MCF 10A (cell line): ENCODE measurements around the gene DYDC2. TPM values are rescaled to one million over a fixed set of nuclear protein-coding genes. Genes with fewer than 3 reads are reported as not detected.

Experiments
- BruUV-seq: library from RNA; stranded (reverse); fragments of 400-500 nt; replicated peaks from 2 replicates; lab custom pipeline; 2021; lab: Mats Ljungman, UMichigan
- CTCF ChIA-PET: fragments of 300-600 bp; sonication (Branson Sonifier 250); formaldehyde crosslinking; extraction: SDS; loops from one replicate; lab custom pipeline; 2021; ENCODE audit warnings: antibody characterized with exemption, inconsistent platforms; lab: Yijun Ruan, JAX
- POLR2A ChIA-PET: fragments of 300-600, 350-650 bp; sonication (Branson Sonifier 250); formaldehyde crosslinking; extraction: SDS; loops from one replicate; lab custom pipeline; 2020; ENCODE audit warnings: antibody characterized with exemption, inconsistent platforms; lab: Yijun Ruan, JAX
- DNase-seq: peaks from one replicate; pipeline ENCODE4 v3.0.0-alpha.2; 2018; ENCODE audit not compliant: unreplicated experiment
- H3K27ac Mint-ChIP-seq: one replicate; pipeline ENCODE4 v1.8.0; 2022; ENCODE audit warnings: mild to moderate bottlenecking, low read depth, mixed read lengths; ENCODE audit not compliant: unreplicated experiment
- H3K27me3 Mint-ChIP-seq: one replicate; pipeline ENCODE4 v1.8.0; 2022; ENCODE audit warnings: mixed read lengths; ENCODE audit not compliant: insufficient read depth, unreplicated experiment
- H3K36me3 Mint-ChIP-seq: one replicate; pipeline ENCODE4 v1.8.0; 2022; ENCODE audit warnings: mild to moderate bottlenecking, moderate library complexity, mixed read lengths; ENCODE audit not compliant: insufficient read depth, unreplicated experiment
- H3K4me1 Mint-ChIP-seq: one replicate; pipeline ENCODE4 v1.8.0; 2022; ENCODE audit warnings: mixed read lengths; ENCODE audit not compliant: insufficient read depth, unreplicated experiment
- H3K4me3 Mint-ChIP-seq: one replicate; pipeline ENCODE4 v1.8.0; 2022; ENCODE audit warnings: mild to moderate bottlenecking, moderate library complexity, mixed read lengths; ENCODE audit not compliant: unreplicated experiment
- H3K9me3 Mint-ChIP-seq: one replicate; pipeline ENCODE4 v1.8.0; 2022; ENCODE audit warnings: mixed read lengths; ENCODE audit not compliant: unreplicated experiment
- CTCF ChIP-seq: fragments of 200-600 bp; IDR thresholded peaks from one replicate; pipeline ENCODE4 v1.8.0; 2022; ENCODE audit warnings: antibody characterized with exemption, mild to moderate bottlenecking; ENCODE audit not compliant: unreplicated experiment
- intact Hi-C: fragments of 100-400 bp; cut with micrococcal nuclease; formaldehyde crosslinking; loops from 2 replicates; pipeline ENCODE4 v1.14.1; 2022
- total RNA-seq: library from RNA; stranded (reverse); gene quantifications from 2 replicates; pipeline ENCODE4 v1.2.3, GENCODE V29; 2022

The DYDC2 gene
- total RNA-seq, 1 experiment from 2014 or later = not detected

- no TSS peak for BruUV-seq
- TF ChIP-seq CTCF = no peak
- intact Hi-C loops = no loop called here
- Mint-ChIP-seq H3K27me3 (no peaks in the 10 kb centered on the region), H3K4me3 (no peak overlapping the region), H3K36me3 (no peaks in the 10 kb centered on the region), H3K27ac (no peak overlapping the region), H3K4me1 (peaks cover 7% of the 10 kb centered on the region), H3K9me3 (no peaks in the 10 kb centered on the region)
- DNase-seq = no peak
- CTCF ChIA-PET = interaction anchor here (0.6 to 3.7 kb wide), 4 partner anchors 20 to 628 kb away, joined by 3 to 39 read pairs (median 3); no protein-coding TSS in a partner anchor
- POLR2A ChIA-PET = interaction anchor here (1.1 to 1.3 kb wide), 2 partner anchors 21 to 35 kb away, joined by 3 read pairs; no protein-coding TSS in a partner anchor
These were observed 34.2 kb downstream of the DYDC2 start for GRCh38 chr10:80390740-80391139.

- no TSS peak for BruUV-seq
- H3K27me3 Mint-ChIP-seq = no peaks in the 10 kb centered on the region
- no peak for TF ChIP-seq CTCF
- ChIA-PET POLR2A (interaction anchor here (0.7 to 1.7 kb wide), 3 partner anchors 19 to 41 kb away, joined by 3 to 5 read pairs (median 4); no protein-coding TSS in a partner anchor), CTCF (interaction anchor here (0.5 to 3.7 kb wide), 7 partner anchors 10 to 905 kb away, joined by 3 to 39 read pairs (median 3); no protein-coding TSS in a partner anchor)
- H3K4me3 Mint-ChIP-seq = peak overlapping the region; percentile 1
- H3K4me1 Mint-ChIP-seq = peaks cover 11% of the 10 kb centered on the region
- peak; percentile 82 for DNase-seq
- H3K9me3 Mint-ChIP-seq = no peaks in the 10 kb centered on the region
- intact Hi-C loops = no loop called here
- H3K27ac Mint-ChIP-seq = peak overlapping the region; percentile 88
- H3K36me3 Mint-ChIP-seq = no peaks in the 10 kb centered on the region
These were observed 35.7 kb downstream of the DYDC2 start for GRCh38 chr10:80392250-80392649.

- intact Hi-C loops = no loop called here
- no peak for TF ChIP-seq CTCF
- Mint-ChIP-seq H3K27me3 (no peaks in the 10 kb centered on the region), H3K9me3 (no peaks in the 10 kb centered on the region), H3K4me1 (peaks cover 12% of the 10 kb centered on the region), H3K4me3 (no peak overlapping the region), H3K36me3 (no peaks in the 10 kb centered on the region), H3K27ac (no peak overlapping the region)
- BruUV-seq = no TSS peak
- DNase-seq = no peak
- CTCF ChIA-PET = interaction anchor here (0.9 to 1.0 kb wide), 2 partner anchors 48 to 50 kb away, joined by 3 to 4 read pairs; no protein-coding TSS in a partner anchor
- POLR2A ChIA-PET = interaction anchor here (0.7 kb wide), 2 partner anchors 19 to 115 kb away, joined by 3 to 4 read pairs; no protein-coding TSS in a partner anchor
These were observed 37.9 kb downstream of the DYDC2 start for GRCh38 chr10:80394358-80394916.

- no TSS peak for BruUV-seq
- Mint-ChIP-seq H3K27me3 (no peaks in the 10 kb centered on the region), H3K27ac (no peak overlapping the region), H3K4me1 (peaks cover 26% of the 10 kb centered on the region), H3K36me3 (no peaks in the 10 kb centered on the region), H3K9me3 (no peaks in the 10 kb centered on the region), H3K4me3 (no peak overlapping the region)
- TF ChIP-seq CTCF = no peak
- ChIA-PET POLR2A (interaction anchor here (1.1 to 1.3 kb wide), 2 partner anchors 15 to 26 kb away, joined by 3 read pairs; no protein-coding TSS in a partner anchor), CTCF (interaction anchor here (0.7 to 1.4 kb wide), 6 partner anchors 15 to 527 kb away, joined by 3 to 6 read pairs (median 4); no protein-coding TSS in a partner anchor)
- intact Hi-C loops = no loop called here
- no peak for DNase-seq
These were observed 40.4 kb downstream of the DYDC2 start for GRCh38 chr10:80397014-80397413.
